Uterus (tissue), 4 donors: ENCODE data around the gene BTBD18. TPM values are rescaled to one million over a fixed set of nuclear protein-coding genes. Genes with fewer than 3 reads are reported as not detected.
A peak's percentile ranks its signal among the peaks of the same experiment; 100 is the strongest.

Experiments
- DNase-seq, 2 donors: peaks; one replicate each; pipeline ENCODE4 v3.0.0-alpha.2; 2019 to 2020
- H3K27ac ChIP-seq, 2 donors: fragments of 200-600 bp; sonication (generic); 1 replicate in 1 of 2; 2 replicates in 1 of 2; pipeline ENCODE4 v1.5.1; 2016 to 2018
- H3K27me3 ChIP-seq, 2 donors: fragments of 200-600 bp; sonication (generic); one replicate each; pipeline ENCODE4 v1.5.1; 2018 to 2019; ENCODE audit warnings: control low read depth in 1 of 2
- H3K36me3 ChIP-seq, 2 donors: fragments of 200-600 bp; sonication (generic); one replicate each; pipeline ENCODE4 v1.5.1; 2019; ENCODE audit warnings: control low read depth in 1 of 2
- H3K4me1 ChIP-seq, 2 donors: fragments of 200-600 bp; sonication (generic); one replicate each; pipeline ENCODE4 v1.5.1; 2018 to 2019; ENCODE audit warnings: control low read depth in 1 of 2
- H3K4me3 ChIP-seq, 2 donors: fragments of 200-600 bp; sonication (generic); 1 replicate in 1 of 2; 2 replicates in 1 of 2; pipeline ENCODE4 v1.5.1; 2018 to 2019; ENCODE audit warnings: mild to moderate bottlenecking in 1 of 2
- H3K9me3 ChIP-seq, 2 donors: fragments of 200-600 bp; sonication (generic); one replicate each; pipeline ENCODE4 v1.5.1; 2019; ENCODE audit warnings: control low read depth in 1 of 2
- CTCF ChIP-seq, 4 experiments: fragments of 200-600 bp in 2 of 4; fragments of 450-650 bp in 2 of 4; sonication (generic) in 2 of 4; IDR thresholded peaks; one replicate each; pipeline ENCODE4 v1.5.1; 2016 to 2019; ENCODE audit warnings: antibody characterized with exemption in 4 of 4, mild to moderate bottlenecking in 2 of 4, moderate library complexity in 1 of 4
- POLR2A ChIP-seq, 2 donors: fragments of 450-650 bp; IDR thresholded peaks; one replicate each; pipeline ENCODE4 v1.6.1; 2016; ENCODE audit warnings: antibody characterized with exemption in 2 of 2, mild to moderate bottlenecking in 1 of 2, moderate library complexity in 1 of 2
- intact Hi-C: fragments of 100-400 bp; cut with DNase I; formaldehyde crosslinking; loops from one replicate; pipeline ENCODE4 v1.15.1; 2023; ENCODE audit warnings: low total_unique reads
- total RNA-seq, 4 donors: library from RNA; depleted of rRNA in 3 of 4; stranded (reverse); fragments of >200 nt in 3 of 4; gene quantifications; one replicate each; pipeline versions ENCODE4 v1.1.0 to v1.2.4, GENCODE V29; 2014 to 2023
- donor health status: DM: yes; HTN: yes; CAD: no.

The BTBD18 gene
- total RNA-seq, 4 donors from 2014 or later = not detected

GRCh38 chr11:57793351-57794115 lies 41.9 kb upstream of the BTBD18 start:
- peak overlapping the region; percentile 2 to 54 for H3K27ac ChIP-seq
- DNase-seq = no peak
- no peak overlapping the region for H3K4me3 ChIP-seq
- H3K36me3 ChIP-seq = no peaks in the 10 kb centered on the region
- TF ChIP-seq POLR2A (IDR thresholded peaks at IDR 0.05) = no peak
- TF ChIP-seq CTCF (IDR thresholded peaks at IDR 0.05) = no peak
- H3K4me1 ChIP-seq = peaks cover 0 to 20% of the 10 kb centered on the region in 2 donors
- H3K9me3 ChIP-seq = no peaks in the 10 kb centered on the region
- intact Hi-C loops = no loop called here
- H3K27me3 ChIP-seq = no peaks in the 10 kb centered on the region

- H3K4me1 ChIP-seq = peaks cover 0 to 24% of the 10 kb centered on the region in 2 donors
- H3K36me3 ChIP-seq = no peaks in the 10 kb centered on the region
- TF ChIP-seq CTCF (IDR thresholded peaks at IDR 0.05) = no peak
- TF ChIP-seq POLR2A (IDR thresholded peaks at IDR 0.05) = no peak
- H3K4me3 ChIP-seq = no peak overlapping the region
- no peaks in the 10 kb centered on the region for H3K9me3 ChIP-seq
- intact Hi-C loops = no loop called here
- peak overlapping the region; percentile 51 to 54 for H3K27ac ChIP-seq
- DNase-seq = no peak
- no peaks in the 10 kb centered on the region for H3K27me3 ChIP-seq
Observed at GRCh38 chr11:57792870-57793269, 41.3 kb upstream of the BTBD18 start.

GRCh38 chr11:57792060-57792541 lies 40.5 kb upstream of the BTBD18 start:
- no peak for TF ChIP-seq POLR2A (IDR thresholded peaks at IDR 0.05)
- TF ChIP-seq CTCF (IDR thresholded peaks at IDR 0.05) = no peak
- H3K27me3 ChIP-seq = no peaks in the 10 kb centered on the region
- peak in 1 of 2 donors; percentile 33 for DNase-seq
- H3K4me3 ChIP-seq = no peak overlapping the region
- H3K4me1 ChIP-seq = peaks cover 0 to 26% of the 10 kb centered on the region in 2 donors
- intact Hi-C loops = no loop called here
- peak overlapping the region; percentile 51 to 54 for H3K27ac ChIP-seq
- no peaks in the 10 kb centered on the region for H3K36me3 ChIP-seq
- no peaks in the 10 kb centered on the region for H3K9me3 ChIP-seq

GRCh38 chr11:57791321-57792059 lies 39.9 kb upstream of the BTBD18 start:
- TF ChIP-seq POLR2A (IDR thresholded peaks at IDR 0.05) (no peak), CTCF (IDR thresholded peaks at IDR 0.05) (no peak)
- intact Hi-C loops = no loop called here
- Histone ChIP-seq H3K4me3 (no peak overlapping the region), H3K27ac (peak overlapping the region; percentile 51 to 54), H3K36me3 (no peaks in the 10 kb centered on the region), H3K4me1 (peaks cover 0 to 29% of the 10 kb centered on the region in 2 donors), H3K27me3 (no peaks in the 10 kb centered on the region), H3K9me3 (no peaks in the 10 kb centered on the region)
- no peak for DNase-seq

GRCh38 chr11:57788703-57789088 lies 37.1 kb upstream of the BTBD18 start:
- Histone ChIP-seq H3K9me3 (no peaks in the 10 kb centered on the region), H3K27ac (peak overlapping the region in 1 of 2 donors; percentile 23), H3K27me3 (no peaks in the 10 kb centered on the region), H3K36me3 (no peaks in the 10 kb centered on the region), H3K4me3 (no peak overlapping the region), H3K4me1 (peaks cover 0 to 26% of the 10 kb centered on the region in 2 donors)
- no peak for DNase-seq
- TF ChIP-seq CTCF (IDR thresholded peaks at IDR 0.05) (no peak), POLR2A (IDR thresholded peaks at IDR 0.05) (no peak)
- intact Hi-C loops = no loop called here
